Natural killer cell (primary cell): Measurements from ENCODE around the gene TRPC6. TPM values are rescaled to one million over a fixed set of nuclear protein-coding genes. Genes with fewer than 3 reads are reported as not detected.
"Not testable (repeated sequence)": the region's sequence is repeated elsewhere in the genome, so short reads cannot be mapped to it uniquely, and the experiment has no call there.

Experiments
- ATAC-seq, 3 donors: fragments of 150-1000 bp in 2 of 3; fragments of 200-7000 bp in 1 of 3; cut with Tn5 transposase; 1 replicate in 1 of 3; 2 replicates in 2 of 3; pipeline ENCODE4 v1.10.0; 2021; ENCODE audit warnings: mild to moderate bottlenecking in 2 of 3, moderate library complexity in 2 of 3
- DNase-seq, 2 donors: peaks; one replicate each; pipeline versions ENCODE4 v3.0.0 to v3.0.0-alpha.2; 2013 to 2021; ENCODE audit warnings: mixed read lengths in 1 of 2
- H3K27ac ChIP-seq: one replicate; pipeline ENCODE4 v1.5.1; 2013; ENCODE audit warnings: mild to moderate bottlenecking, low read length
- H3K27me3 ChIP-seq: one replicate; pipeline ENCODE4 v1.6.1; 2013; ENCODE audit warnings: low read length; ENCODE audit not compliant: control insufficient read depth, insufficient read depth
- H3K36me3 ChIP-seq: one replicate; pipeline ENCODE4 v1.6.1; 2013; ENCODE audit warnings: low read length; ENCODE audit not compliant: control insufficient read depth, insufficient read depth
- H3K4me1 ChIP-seq: one replicate; pipeline ENCODE4 v1.6.1; 2013; ENCODE audit warnings: low read length; ENCODE audit not compliant: control insufficient read depth, insufficient read depth
- H3K4me3 ChIP-seq: one replicate; pipeline ENCODE4 v1.5.1; 2013; ENCODE audit warnings: low read length
- H3K9me3 ChIP-seq: one replicate; pipeline ENCODE4 v1.6.1; 2013; ENCODE audit warnings: low read length; ENCODE audit not compliant: control insufficient read depth, insufficient read depth
- H3K27ac Mint-ChIP-seq, 2 donors: one replicate each; pipeline ENCODE4 v1.8.0; 2022; ENCODE audit warnings: mild to moderate bottlenecking in 2 of 2, mixed read lengths in 2 of 2, moderate library complexity in 1 of 2
- H3K27me3 Mint-ChIP-seq, 2 donors: one replicate each; pipeline ENCODE4 v1.8.0; 2022; ENCODE audit warnings: low read depth in 2 of 2, mixed read lengths in 2 of 2
- H3K36me3 Mint-ChIP-seq: one replicate; pipeline ENCODE4 v1.8.0; 2022; ENCODE audit warnings: mixed read lengths
- H3K4me1 Mint-ChIP-seq, 2 donors: one replicate each; pipeline ENCODE4 v1.8.0; 2022; ENCODE audit warnings: mixed read lengths in 2 of 2
- H3K4me3 Mint-ChIP-seq: one replicate; pipeline ENCODE4 v1.8.0; 2022; ENCODE audit warnings: mild to moderate bottlenecking, moderate library complexity, mixed read lengths
- H3K9me3 Mint-ChIP-seq, 2 donors: one replicate each; pipeline ENCODE4 v1.8.0; 2022; ENCODE audit warnings: mixed read lengths in 2 of 2
- CTCF ChIP-seq: fragments of 200-600 bp; IDR thresholded peaks from one replicate; pipeline ENCODE4 v1.8.0; 2022; ENCODE audit warnings: antibody characterized with exemption
- WGBS: methylation state at CpG from one replicate; pipeline ENCODE4 v1.1.7; 2013; ENCODE audit warnings: missing lambda C conversion rate; ENCODE audit not compliant: insufficient coverage; 5-methylcytosine and 5-hydroxymethylcytosine counted together
- intact Hi-C: fragments of 100-400 bp; cut with micrococcal nuclease; formaldehyde crosslinking; loops from one replicate; pipeline ENCODE4 v1.14.2; 2022
- total RNA-seq, 4 donors: library from RNA; stranded (reverse); fragments of 120-200 nt in 1 of 4; gene quantifications; one replicate each; pipeline versions ENCODE4 v1.2.3 to v1.2.4, GENCODE V29; 2013 to 2022

Gene TRPC6
- total RNA-seq, 3 donors from 2014 or later (not counting 1 experiment from before 2014, with no cell fraction given) = 0.09 to 0.15 TPM; not detected in 1

- Mint-ChIP-seq H3K36me3 (no peaks in the 10 kb centered on the region), H3K4me1 (no peaks in the 10 kb centered on the region), H3K27ac (no peak overlapping the region), H3K4me3 (no peak overlapping the region), H3K27me3 (no peaks in the 10 kb centered on the region), H3K9me3 (peaks cover 3 to 12% of the 10 kb centered on the region in 2 donors)
- intact Hi-C loops = no loop called here
- no peaks in the 10 kb centered on the region for H3K9me3 ChIP-seq
- no peaks in the 10 kb centered on the region for H3K4me1 ChIP-seq
- H3K27me3 ChIP-seq = no peaks in the 10 kb centered on the region
- H3K36me3 ChIP-seq = no peaks in the 10 kb centered on the region
- whole genome bisulfite sequencing = 82% methylated on average over 1 of the region's 1 CpG
- ATAC-seq (no peak), DNase-seq (no peak)
- H3K27ac ChIP-seq = no peak overlapping the region
- H3K4me3 ChIP-seq = no peak overlapping the region
- TF ChIP-seq CTCF = no peak
Measured at GRCh38 chr11:101441747-101442146, 142.1 kb downstream of the TRPC6 start.

GRCh38 chr11:101439488-101439887, 144.3 kb downstream of the TRPC6 start:
- Histone ChIP-seq H3K4me1 (no peaks in the 10 kb centered on the region), H3K9me3 (no peaks in the 10 kb centered on the region), H3K27me3 (no peaks in the 10 kb centered on the region), H3K27ac (no peak overlapping the region), H3K4me3 (no peak overlapping the region), H3K36me3 (no peaks in the 10 kb centered on the region)
- no peak for TF ChIP-seq CTCF
- WGBS = 96% methylated on average over 4 of the region's 5 CpGs
- intact Hi-C loops = no loop called here
- H3K4me1 Mint-ChIP-seq = no peaks in the 10 kb centered on the region
- no peaks in the 10 kb centered on the region for H3K27me3 Mint-ChIP-seq
- H3K27ac Mint-ChIP-seq = no peak overlapping the region
- no peaks in the 10 kb centered on the region for H3K36me3 Mint-ChIP-seq
- no peak overlapping the region for H3K4me3 Mint-ChIP-seq
- H3K9me3 Mint-ChIP-seq = peaks cover 3 to 10% of the 10 kb centered on the region in 2 donors
- ATAC-seq (no peak), DNase-seq (no peak)

GRCh38 chr11:101438708-101439107, 145.1 kb downstream of the TRPC6 start:
- DNase-seq, H3K4me1 ChIP-seq, H3K9me3 ChIP-seq, H3K27ac Mint-ChIP-seq, H3K4me3 ChIP-seq, H3K36me3 ChIP-seq, ATAC-seq, intact Hi-C loops, H3K36me3 Mint-ChIP-seq, H3K27me3 Mint-ChIP-seq, H3K4me3 Mint-ChIP-seq, H3K4me1 Mint-ChIP-seq, H3K9me3 Mint-ChIP-seq, H3K27ac ChIP-seq, H3K27me3 ChIP-seq: not testable (repeated sequence)
- 40% methylated on average over 2 of the region's 2 CpGs for WGBS

- Mint-ChIP-seq H3K27me3 (no peaks in the 10 kb centered on the region), H3K27ac (no peak overlapping the region), H3K4me1 (no peaks in the 10 kb centered on the region), H3K9me3 (peaks cover 3 to 8% of the 10 kb centered on the region in 2 donors), H3K36me3 (no peaks in the 10 kb centered on the region), H3K4me3 (no peak overlapping the region)
- no peaks in the 10 kb centered on the region for H3K36me3 ChIP-seq
- H3K9me3 ChIP-seq = no peaks in the 10 kb centered on the region
- no peak overlapping the region for H3K4me3 ChIP-seq
- H3K27ac ChIP-seq = no peak overlapping the region
- no peaks in the 10 kb centered on the region for H3K4me1 ChIP-seq
- TF ChIP-seq CTCF = no peak
- ATAC-seq (no peak), DNase-seq (no peak)
- intact Hi-C loops = no loop called here
- 65% methylated on average over 1 of the region's 1 CpG for WGBS
- H3K27me3 ChIP-seq = no peaks in the 10 kb centered on the region
Measured at GRCh38 chr11:101438126-101438525, 145.7 kb downstream of the TRPC6 start.
